Stomach (tissue), 9 donors: ENCODE results near the gene TMEM225B. TPM values are rescaled to one million over a fixed set of nuclear protein-coding genes. Genes with fewer than 3 reads are reported as not detected.
"Not testable (repeated sequence)": the region's sequence is repeated elsewhere in the genome, so short reads cannot be mapped to it uniquely, and the experiment has no call there.

Experiments used
- DNase-seq, 2 donors: peaks; one replicate each; pipeline versions ENCODE4 v3.0.0 to v3.0.0-alpha.2; 2013 to 2019
- H3K27ac ChIP-seq, 5 donors: fragments of 200-600 bp in 4 of 5; sonication (generic) in 4 of 5; one replicate each; pipeline ENCODE4 v1.5.1; 2013 to 2019; ENCODE audit warnings: mild to moderate bottlenecking in 1 of 5, moderate library complexity in 1 of 5
- H3K27me3 ChIP-seq, 3 donors: fragments of 200-600 bp; sonication (generic); one replicate each; pipeline ENCODE4 v1.5.1; 2017 to 2019; ENCODE audit warnings: mixed run types in 1 of 3
- H3K36me3 ChIP-seq, 4 donors: fragments of 200-600 bp; sonication (generic); 1 replicate in 3 of 4; 2 replicates in 1 of 4; pipeline ENCODE4 v1.5.1; 2016 to 2019
- H3K4me1 ChIP-seq, 4 donors: fragments of 200-600 bp; sonication (generic); one replicate each; pipeline ENCODE4 v1.5.1; 2016 to 2019
- H3K4me3 ChIP-seq, 4 donors: fragments of 200-600 bp; sonication (generic) in 3 of 4; one replicate each; pipeline ENCODE4 v1.5.1; 2016 to 2019; ENCODE audit warnings: mild to moderate bottlenecking in 1 of 4
- H3K9me3 ChIP-seq, 4 donors: fragments of 200-600 bp; sonication (generic); one replicate each; pipeline ENCODE4 v1.5.1; 2016 to 2019
- EP300 ChIP-seq: sonication (generic); formaldehyde crosslinking; IDR thresholded peaks from one replicate; pipeline ENCODE4 v1.6.1; 2017; ENCODE audit warnings: antibody characterized with exemption
- POLR2A ChIP-seq, 4 donors: fragments of 450-650 bp; IDR thresholded peaks; one replicate each; pipeline ENCODE4 v1.6.1; 2016; ENCODE audit warnings: antibody characterized with exemption in 4 of 4, control low read depth in 2 of 4, mild to moderate bottlenecking in 1 of 4, moderate library complexity in 1 of 4
- POLR2AphosphoS5 ChIP-seq, 3 donors: sonication (generic); formaldehyde crosslinking; IDR thresholded peaks; one replicate each; pipeline ENCODE4 v1.6.1; 2016; ENCODE audit warnings: antibody characterized with exemption in 3 of 3
- WGBS, 5 donors: extraction: QIAGEN DNeasy Blood & Tissue Kit in 3 of 5; methylation state at CpG; one replicate each; pipeline versions ENCODE4 v1.1.5 to v1.1.7; 2013 to 2018; 5-methylcytosine and 5-hydroxymethylcytosine counted together
- intact Hi-C: fragments of 100-400 bp; cut with DNase I; formaldehyde crosslinking; loops from one replicate; pipeline ENCODE4 v1.15.1; 2023; ENCODE audit warnings: low total_unique reads
- polyA plus RNA-seq, 3 donors: library from polyadenylated mRNA; stranded (reverse); fragments of 200-250 nt; gene quantifications; one replicate each; pipeline ENCODE4 v1.2.3, GENCODE V29; 2013
- total RNA-seq, 5 donors: library from RNA; depleted of rRNA; stranded (reverse); fragments of >200 nt; gene quantifications; one replicate each; pipeline versions ENCODE4 v1.1.0 to v1.2.3, GENCODE V29; 2014 to 2016
- TF ChIP-seq, protein P1 (sequence below), 7 experiments: fragments of 450-650 bp in 4 of 7; fragments of 200-600 bp in 3 of 7; sonication (generic) in 3 of 7; IDR thresholded peaks; one replicate each; pipeline ENCODE4 v1.5.1; 2016 to 2019; ENCODE audit warnings: antibody characterized with exemption in 7 of 7, control low read depth in 2 of 7, mild to moderate bottlenecking in 1 of 7
- donor health status: healthy with polysubstance abuse.
- donor health status: Bipolar disorder and iron deficiency.
- donor health status: healthy.

TMEM225B gene
- total and polyA plus RNA-seq, 8 donors: 0.73 to 4.3 (median 0.98) TPM; not detected in 4

- peaks cover 0 to under 1% (median 0%) of the 10 kb centered on the region in 4 donors for H3K36me3 ChIP-seq
- peak overlapping the region in 4 of 5 donors; percentile 17 to 74 (median 50) for H3K27ac ChIP-seq
- no peaks in the 10 kb centered on the region for H3K9me3 ChIP-seq
- H3K4me1 ChIP-seq: peaks cover 8 to 19% (median 15%) of the 10 kb centered on the region in 4 donors
- TF ChIP-seq, protein P1, sequence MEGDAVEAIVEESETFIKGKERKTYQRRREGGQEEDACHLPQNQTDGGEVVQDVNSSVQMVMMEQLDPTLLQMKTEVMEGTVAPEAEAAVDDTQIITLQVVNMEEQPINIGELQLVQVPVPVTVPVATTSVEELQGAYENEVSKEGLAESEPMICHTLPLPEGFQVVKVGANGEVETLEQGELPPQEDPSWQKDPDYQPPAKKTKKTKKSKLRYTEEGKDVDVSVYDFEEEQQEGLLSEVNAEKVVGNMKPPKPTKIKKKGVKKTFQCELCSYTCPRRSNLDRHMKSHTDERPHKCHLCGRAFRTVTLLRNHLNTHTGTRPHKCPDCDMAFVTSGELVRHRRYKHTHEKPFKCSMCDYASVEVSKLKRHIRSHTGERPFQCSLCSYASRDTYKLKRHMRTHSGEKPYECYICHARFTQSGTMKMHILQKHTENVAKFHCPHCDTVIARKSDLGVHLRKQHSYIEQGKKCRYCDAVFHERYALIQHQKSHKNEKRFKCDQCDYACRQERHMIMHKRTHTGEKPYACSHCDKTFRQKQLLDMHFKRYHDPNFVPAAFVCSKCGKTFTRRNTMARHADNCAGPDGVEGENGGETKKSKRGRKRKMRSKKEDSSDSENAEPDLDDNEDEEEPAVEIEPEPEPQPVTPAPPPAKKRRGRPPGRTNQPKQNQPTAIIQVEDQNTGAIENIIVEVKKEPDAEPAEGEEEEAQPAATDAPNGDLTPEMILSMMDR (IDR thresholded peaks at IDR 0.05): peak in 1 of 7 experiments; percentile 17
- TF ChIP-seq POLR2AphosphoS5 (IDR thresholded peaks at IDR 0.05): no peak
- no peak for TF ChIP-seq POLR2A (IDR thresholded peaks at IDR 0.05)
- no peak for TF ChIP-seq EP300
- peak overlapping the region; percentile 47 to 60 (median 58) for H3K4me3 ChIP-seq
- peak in 1 of 2 donors; percentile 84 for DNase-seq
- intact Hi-C loops: no loop called here
- H3K27me3 ChIP-seq: peaks cover 0 to 10% (median 0%) of the 10 kb centered on the region in 3 donors
- WGBS, 5 donors: 2 to 5% (median 3%) methylated on average over 15 to 54 of the region's 54 CpGs
These were observed 17.9 kb upstream of the TMEM225B start for GRCh38 chr7:99579956-99580777.

GRCh38 chr7:99580778-99581332 is 17.2 kb upstream of the TMEM225B start:
- WGBS, 5 donors: 57 to 62% (median 58%) methylated on average over 4 of the region's 4 CpGs
- intact Hi-C loops, H3K36me3 ChIP-seq, H3K9me3 ChIP-seq, DNase-seq: not testable (repeated sequence)
- H3K4me3 ChIP-seq: peak overlapping the region; percentile 47 to 60 (median 58)
- H3K27me3 ChIP-seq: peaks cover 0 to 10% (median 0%) of the 10 kb centered on the region in 3 donors
- peak overlapping the region in 1 of 5 donors; percentile 74 for H3K27ac ChIP-seq
- peaks cover 8 to 19% (median 15%) of the 10 kb centered on the region in 4 donors for H3K4me1 ChIP-seq

DNA sequence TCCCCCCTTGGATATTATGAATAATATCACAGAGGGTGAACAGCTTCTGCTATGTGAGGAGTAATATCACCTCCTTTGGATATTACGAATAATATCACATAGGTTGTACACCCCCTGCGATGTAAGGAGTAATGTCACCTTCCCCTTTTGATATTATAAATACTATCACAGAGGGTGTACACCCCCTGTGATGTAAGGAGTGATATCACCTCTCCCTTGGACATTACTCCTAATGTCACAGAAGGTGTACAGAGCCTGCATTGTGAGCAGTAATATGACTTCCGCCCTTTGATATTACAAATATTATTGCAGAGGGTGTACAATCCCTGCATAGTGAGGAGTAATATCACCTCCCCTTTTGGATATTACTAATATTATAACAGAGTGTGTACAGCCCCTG is 9.2 kb upstream of the TMEM225B start:
- intact Hi-C loops: no loop called here
- Histone ChIP-seq H3K27ac (no peak overlapping the region), H3K36me3 (no peaks in the 10 kb centered on the region), H3K4me3 (no peak overlapping the region), H3K4me1 (no peaks in the 10 kb centered on the region), H3K9me3 (no peaks in the 10 kb centered on the region), H3K27me3 (no peaks in the 10 kb centered on the region)
- DNase-seq: no peak
- TF ChIP-seq, protein P1 (IDR thresholded peaks at IDR 0.05): no peak
- no peak for TF ChIP-seq EP300
- TF ChIP-seq POLR2AphosphoS5 (IDR thresholded peaks at IDR 0.05): no peak
- TF ChIP-seq POLR2A (IDR thresholded peaks at IDR 0.05): no peak
- 68 to 89% (median 80%) methylated on average over 3 of the region's 3 CpGs for WGBS, 5 donors

GRCh38 chr7:99594948-99595745 is 2.9 kb upstream of the TMEM225B start:
- no peaks in the 10 kb centered on the region for H3K4me1 ChIP-seq
- H3K4me3 ChIP-seq: no peak overlapping the region
- DNase-seq: no peak
- peaks cover 0 to 7% (median 0%) of the 10 kb centered on the region in 3 donors for H3K27me3 ChIP-seq
- H3K36me3 ChIP-seq: no peaks in the 10 kb centered on the region
- no peak for TF ChIP-seq EP300
- TF ChIP-seq POLR2AphosphoS5 (IDR thresholded peaks at IDR 0.05): no peak
- TF ChIP-seq POLR2A (IDR thresholded peaks at IDR 0.05): no peak
- TF ChIP-seq, protein P1 (IDR thresholded peaks at IDR 0.05): no peak
- H3K9me3 ChIP-seq: no peaks in the 10 kb centered on the region
- intact Hi-C loops: no loop called here
- no peak overlapping the region for H3K27ac ChIP-seq
- 78 to 86% (median 82%) methylated on average over 7 of the region's 7 CpGs for WGBS, 5 donors
